ENCODE results near the gene AQP1. TPM values are rescaled to one million over a fixed set of nuclear protein-coding genes. Genes with fewer than 3 reads are reported as not detected.

Gene AQP1
- total RNA-seq, 1 experiment from 2014 or later: 0.49 TPM

DNA sequence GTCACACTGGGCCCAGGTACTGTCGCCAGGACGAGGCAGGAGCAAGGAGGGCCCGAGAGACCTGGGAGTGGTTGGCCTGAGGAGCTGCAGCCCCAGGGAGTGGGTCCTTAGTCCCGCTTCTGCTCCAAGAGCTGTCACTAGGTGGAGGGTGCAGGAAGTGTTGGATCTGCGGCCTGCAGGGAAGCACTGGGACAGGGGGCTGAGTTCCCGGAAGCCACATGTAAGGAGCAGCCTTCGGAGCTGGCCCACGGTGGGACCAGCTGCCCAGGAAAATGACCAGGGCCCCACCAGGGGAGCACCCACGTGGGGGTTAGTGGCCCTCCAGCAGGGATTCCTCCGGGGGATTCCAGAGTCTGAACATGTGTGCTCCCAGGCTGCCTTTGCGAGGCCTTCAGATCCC, 9.2 kb upstream of the AQP1 start:
- intact Hi-C loops (cut with micrococcal nuclease; ENCODE audit: unreplicated experiment): no loop called here
- no TSS peak for BruUV-seq (replicated peaks)
- ChIA-PET CTCF (no interaction called here), POLR2A (ENCODE audit: low non-redundant PET) (no interaction called here)
- H3K4me3 ChIP-seq (ENCODE audit: low read depth, low read length, poor library complexity, severe bottlenecking): no peak overlapping the region
- DNase-seq (ENCODE audit: low spot score): no peak
- no peaks in the 10 kb centered on the region for H3K9me3 ChIP-seq (ENCODE audit: low read depth, low read length, poor library complexity, severe bottlenecking)
- no peak overlapping the region for H3K27ac ChIP-seq (ENCODE audit: low read depth, low read length, poor library complexity, severe bottlenecking)
- no peaks in the 10 kb centered on the region for H3K4me1 ChIP-seq (ENCODE audit: insufficient read depth, low read length, poor library complexity, severe bottlenecking)
- H3K27me3 ChIP-seq (replicated peaks; ENCODE audit: insufficient read depth, low read depth, low read length, poor library complexity): no peaks in the 10 kb centered on the region
- no peak for TF ChIP-seq CTCF (conservative IDR thresholded peaks at IDR 0.05; ENCODE audit: low read depth, low read length)
- no peak for TF ChIP-seq EZH2 (IDR thresholded peaks at IDR 0.05; ENCODE audit: borderline replicate concordance, low read depth, low read length, poor library complexity, severe bottlenecking)
- no peaks in the 10 kb centered on the region for H3K36me3 ChIP-seq (ENCODE audit: insufficient read depth, low read length, poor library complexity, severe bottlenecking)

- intact Hi-C loops (cut with micrococcal nuclease; ENCODE audit: unreplicated experiment): no loop called here
- CTCF ChIA-PET: no interaction called here
- Histone ChIP-seq H3K27ac (ENCODE audit: low read depth, low read length, poor library complexity, severe bottlenecking) (no peak overlapping the region), H3K4me1 (ENCODE audit: insufficient read depth, low read length, poor library complexity, severe bottlenecking) (no peaks in the 10 kb centered on the region), H3K36me3 (ENCODE audit: insufficient read depth, low read length, poor library complexity, severe bottlenecking) (no peaks in the 10 kb centered on the region), H3K9me3 (ENCODE audit: low read depth, low read length, poor library complexity, severe bottlenecking) (no peaks in the 10 kb centered on the region), H3K27me3 (replicated peaks; ENCODE audit: insufficient read depth, low read depth, low read length, poor library complexity) (no peaks in the 10 kb centered on the region), H3K4me3 (ENCODE audit: low read depth, low read length, poor library complexity, severe bottlenecking) (no peak overlapping the region)
- TF ChIP-seq EZH2 (IDR thresholded peaks at IDR 0.05; ENCODE audit: borderline replicate concordance, low read depth, low read length, poor library complexity, severe bottlenecking) (no peak), CTCF (conservative IDR thresholded peaks at IDR 0.05; ENCODE audit: low read depth, low read length) (no peak)
- BruUV-seq (replicated peaks): no TSS peak
- POLR2A ChIA-PET (ENCODE audit: low non-redundant PET): no interaction called here
- no peak for DNase-seq (ENCODE audit: low spot score)
Observed at GRCh38 chr7:30903146-30903545, 8.5 kb upstream of the AQP1 start.

- Histone ChIP-seq H3K9me3 (ENCODE audit: low read depth, low read length, poor library complexity, severe bottlenecking) (no peaks in the 10 kb centered on the region), H3K27me3 (replicated peaks; ENCODE audit: insufficient read depth, low read depth, low read length, poor library complexity) (no peaks in the 10 kb centered on the region), H3K4me3 (ENCODE audit: low read depth, low read length, poor library complexity, severe bottlenecking) (no peak overlapping the region), H3K4me1 (ENCODE audit: insufficient read depth, low read length, poor library complexity, severe bottlenecking) (no peaks in the 10 kb centered on the region), H3K36me3 (ENCODE audit: insufficient read depth, low read length, poor library complexity, severe bottlenecking) (no peaks in the 10 kb centered on the region), H3K27ac (ENCODE audit: low read depth, low read length, poor library complexity, severe bottlenecking) (no peak overlapping the region)
- no peak for TF ChIP-seq EZH2 (IDR thresholded peaks at IDR 0.05; ENCODE audit: borderline replicate concordance, low read depth, low read length, poor library complexity, severe bottlenecking)
- no peak for DNase-seq (ENCODE audit: low spot score)
- BruUV-seq (replicated peaks): no TSS peak
- CTCF ChIA-PET: no interaction called here
- intact Hi-C loops (cut with micrococcal nuclease; ENCODE audit: unreplicated experiment): no loop called here
- POLR2A ChIA-PET (ENCODE audit: low non-redundant PET): no interaction called here
Observed at GRCh38 chr7:30904561-30904960, 7.1 kb upstream of the AQP1 start.
